ENCODE data around the gene RHBDD2. TPM values are rescaled to one million over a fixed set of nuclear protein-coding genes. Genes with fewer than 3 reads are reported as not detected.

The RHBDD2 gene
- total and polyA plus RNA-seq, 4 donors: 13.6 to 65.0 (median 37.3) TPM

- H3K9me3 ChIP-seq (ENCODE audit: control insufficient read depth in 4 of 4, low read length in 3 of 4): no peaks in the 10 kb centered on the region
- no peak overlapping the region for H3K9ac ChIP-seq (ENCODE audit: low read depth in 1 of 2, low read length in 2 of 2)
- TF ChIP-seq FOXA2 (IDR thresholded peaks at IDR 0.05): no peak
- no peak for TF ChIP-seq YY1 (IDR thresholded peaks at IDR 0.05)
- no peak for TF ChIP-seq MAX (IDR thresholded peaks at IDR 0.05)
- no peaks in the 10 kb centered on the region for H3K36me3 ChIP-seq (ENCODE audit: control insufficient read depth in 4 of 4, insufficient read depth in 3 of 4, low read depth in 1 of 4, low read length in 3 of 4)
- no peaks in the 10 kb centered on the region for H3K27me3 ChIP-seq (ENCODE audit: control insufficient read depth in 4 of 4, insufficient read depth in 4 of 4, low read length in 3 of 4)
- DNase-seq (ENCODE audit: low spot score): no peak
- no peak overlapping the region for H3K4me3 ChIP-seq (ENCODE audit: low read depth in 1 of 3, low read length in 3 of 3)
- H3K27ac ChIP-seq (ENCODE audit: low read depth in 1 of 2, low read length in 2 of 2): no peak overlapping the region
- peaks cover 2 to 13% (median 5%) of the 10 kb centered on the region in 4 donors for H3K4me1 ChIP-seq (ENCODE audit: control insufficient read depth in 4 of 4, insufficient read depth in 4 of 4, low read length in 3 of 4)
- WGBS: 95% methylated on average over 7 of the region's 7 CpGs
These were observed 13.1 kb downstream of the RHBDD2 start for GRCh38 chr7:75891815-75892411.

GRCh38 chr7:75892634-75893272 lies 13.9 kb downstream of the RHBDD2 start:
- WGBS: 78% methylated on average over 15 of the region's 15 CpGs
- H3K4me3 ChIP-seq (ENCODE audit: low read depth in 1 of 3, low read length in 3 of 3): no peak overlapping the region
- no peaks in the 10 kb centered on the region for H3K27me3 ChIP-seq (ENCODE audit: control insufficient read depth in 4 of 4, insufficient read depth in 4 of 4, low read length in 3 of 4)
- H3K4me1 ChIP-seq (ENCODE audit: control insufficient read depth in 4 of 4, insufficient read depth in 4 of 4, low read length in 3 of 4): peaks cover 2 to 13% (median 5%) of the 10 kb centered on the region in 4 donors
- DNase-seq (ENCODE audit: low spot score): no peak
- H3K9ac ChIP-seq (ENCODE audit: low read depth in 1 of 2, low read length in 2 of 2): no peak overlapping the region
- no peaks in the 10 kb centered on the region for H3K36me3 ChIP-seq (ENCODE audit: control insufficient read depth in 4 of 4, insufficient read depth in 3 of 4, low read depth in 1 of 4, low read length in 3 of 4)
- TF ChIP-seq MAX (IDR thresholded peaks at IDR 0.05) (no peak), NR2F2 (IDR thresholded peaks at IDR 0.05) (peak; percentile 34)
- no peaks in the 10 kb centered on the region for H3K9me3 ChIP-seq (ENCODE audit: control insufficient read depth in 4 of 4, low read length in 3 of 4)
- H3K27ac ChIP-seq (ENCODE audit: low read depth in 1 of 2, low read length in 2 of 2): no peak overlapping the region

- no peaks in the 10 kb centered on the region for H3K36me3 ChIP-seq (ENCODE audit: control insufficient read depth in 4 of 4, insufficient read depth in 3 of 4, low read depth in 1 of 4, low read length in 3 of 4)
- TF ChIP-seq GABPA (IDR thresholded peaks at IDR 0.05 in 1 of 2, conservative IDR thresholded peaks at IDR 0.05 in 1 of 2) (no peak), TAF1 (conservative IDR thresholded peaks at IDR 0.05) (no peak), SP1 (IDR thresholded peaks at IDR 0.05) (no peak), FOXA2 (IDR thresholded peaks at IDR 0.05) (no peak), CTCF (IDR thresholded peaks at IDR 0.05; ENCODE audit: low read depth, low read length, missing input control) (no peak), FOXA1 (IDR thresholded peaks at IDR 0.05) (no peak), REST (IDR thresholded peaks at IDR 0.05) (no peak), EGR1 (IDR thresholded peaks at IDR 0.05; ENCODE audit: low read depth in 2 of 2) (no peak), ZBTB33 (IDR thresholded peaks at IDR 0.05) (no peak)
- H3K27me3 ChIP-seq (ENCODE audit: control insufficient read depth in 4 of 4, insufficient read depth in 4 of 4, low read length in 3 of 4): no peaks in the 10 kb centered on the region
- H3K4me3 ChIP-seq (ENCODE audit: low read depth in 1 of 3, low read length in 3 of 3): no peak overlapping the region
- no peak for DNase-seq (ENCODE audit: low spot score)
- no peak overlapping the region for H3K27ac ChIP-seq (ENCODE audit: low read depth in 1 of 2, low read length in 2 of 2)
- H3K4me1 ChIP-seq (ENCODE audit: control insufficient read depth in 4 of 4, insufficient read depth in 4 of 4, low read length in 3 of 4): peaks cover 0 to 2% (median 0%) of the 10 kb centered on the region in 4 donors
- WGBS: 85% methylated on average over 6 of the region's 6 CpGs
- H3K9ac ChIP-seq (ENCODE audit: low read depth in 1 of 2, low read length in 2 of 2): no peak overlapping the region
- no peaks in the 10 kb centered on the region for H3K9me3 ChIP-seq (ENCODE audit: control insufficient read depth in 4 of 4, low read length in 3 of 4)
These were observed 18.0 kb downstream of the RHBDD2 start for GRCh38 chr7:75896803-75897327.

Data from liver (tissue), 9 donors.